Measurements from ENCODE around the gene TMEM31.

TMEM31 gene

DNA sequence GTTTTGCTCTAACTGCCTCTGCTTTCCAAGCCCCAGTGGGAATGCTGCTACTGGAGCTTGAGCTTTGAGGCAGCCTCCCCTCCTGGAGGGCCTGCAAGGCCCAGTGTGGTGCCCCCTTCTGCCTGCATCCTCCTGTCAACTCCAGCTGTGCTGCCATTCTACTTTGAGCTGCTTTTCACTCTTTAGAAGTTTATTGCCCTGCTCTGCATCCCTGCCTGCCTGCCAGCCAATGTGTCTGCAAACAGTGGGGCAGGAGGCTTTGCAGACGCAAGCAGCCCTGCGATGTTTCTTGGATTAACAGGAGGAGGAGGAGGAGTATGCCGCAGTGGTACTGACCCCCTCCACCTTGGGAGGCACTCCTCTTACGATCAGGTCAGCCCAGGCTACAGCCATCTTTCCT lies 16.4 kb downstream of the TMEM31 start:
- Histone ChIP-seq H3K36me3 (ENCODE audit: insufficient read depth, low read length) (no peaks in the 10 kb centered on the region), H3K27ac (ENCODE audit: low read depth, low read length) (no peak overlapping the region), H3K4me3 (ENCODE audit: low read depth, low read length) (no peak overlapping the region), H3K79me2 (ENCODE audit: control insufficient read depth, insufficient read depth, low read length, unreplicated experiment) (no peaks in the 10 kb centered on the region), H2AFZ (ENCODE audit: low read length, unreplicated experiment) (no peak overlapping the region), H3K4me1 (ENCODE audit: control insufficient read depth, insufficient read depth, low read length, unreplicated experiment) (peaks cover 37% of the 10 kb centered on the region), H3K27me3 (ENCODE audit: insufficient read depth, low read length) (no peaks in the 10 kb centered on the region)

GRCh38 chrX:103729015-103729414 lies 18.3 kb downstream of the TMEM31 start:
- Histone ChIP-seq H3K36me3 (ENCODE audit: insufficient read depth, low read length) (no peaks in the 10 kb centered on the region), H3K4me3 (ENCODE audit: low read depth, low read length) (no peak overlapping the region), H3K79me2 (ENCODE audit: control insufficient read depth, insufficient read depth, low read length, unreplicated experiment) (no peaks in the 10 kb centered on the region), H3K4me1 (ENCODE audit: control insufficient read depth, insufficient read depth, low read length, unreplicated experiment) (peaks cover 46% of the 10 kb centered on the region), H2AFZ (ENCODE audit: low read length, unreplicated experiment) (no peak overlapping the region), H3K27ac (ENCODE audit: low read depth, low read length) (peak overlapping the region; percentile 100; the same call in 1 of the 2 replicates), H3K27me3 (ENCODE audit: insufficient read depth, low read length) (no peaks in the 10 kb centered on the region)

DNA sequence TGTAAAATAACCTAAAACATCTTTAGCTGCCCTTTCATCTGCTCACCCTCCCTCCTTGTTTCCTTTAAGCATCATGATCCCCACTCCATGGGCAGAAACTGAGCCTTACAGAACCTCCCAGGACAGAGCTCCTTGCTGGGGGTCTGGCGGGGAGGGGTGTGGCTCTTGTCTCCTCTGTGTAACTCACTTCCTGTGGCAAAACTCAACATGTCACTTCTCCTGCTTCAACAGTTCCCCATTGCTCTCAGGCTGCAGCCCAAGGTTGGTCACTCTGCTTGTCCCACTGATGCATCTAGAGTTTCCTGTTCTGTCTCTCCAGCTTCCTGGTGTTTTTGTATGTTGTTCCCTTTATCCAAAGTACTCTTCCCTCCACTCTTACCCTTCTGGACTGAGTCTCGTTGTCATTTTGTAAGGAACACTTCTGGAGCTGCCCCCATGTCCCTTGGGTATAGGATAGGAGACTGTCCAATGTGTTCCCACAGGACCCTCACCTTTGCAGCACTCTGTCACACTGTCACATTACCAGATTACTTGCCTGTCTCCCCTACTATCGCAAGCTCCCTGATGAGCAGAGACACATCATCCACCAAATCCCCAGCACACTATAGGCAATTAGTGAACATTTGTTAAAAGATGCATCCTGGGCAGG lies 19.6 kb downstream of the TMEM31 start:
- H3K4me1 ChIP-seq (ENCODE audit: control insufficient read depth, insufficient read depth, low read length, unreplicated experiment) = peaks cover 54% of the 10 kb centered on the region
- peak overlapping the region; percentile 56; the same call in 1 of the 2 replicates for H3K4me3 ChIP-seq (ENCODE audit: low read depth, low read length)
- H3K27ac ChIP-seq (ENCODE audit: low read depth, low read length) = peak overlapping the region; percentile 100
- H3K79me2 ChIP-seq (ENCODE audit: control insufficient read depth, insufficient read depth, low read length, unreplicated experiment) = no peaks in the 10 kb centered on the region
- no peak overlapping the region for H2AFZ ChIP-seq (ENCODE audit: low read length, unreplicated experiment)
- H3K36me3 ChIP-seq (ENCODE audit: insufficient read depth, low read length) = no peaks in the 10 kb centered on the region
- no peaks in the 10 kb centered on the region for H3K27me3 ChIP-seq (ENCODE audit: insufficient read depth, low read length)

GRCh38 chrX:103730796-103731493 lies 20.2 kb downstream of the TMEM31 start:
- Histone ChIP-seq H3K79me2 (ENCODE audit: control insufficient read depth, insufficient read depth, low read length, unreplicated experiment) (no peaks in the 10 kb centered on the region), H3K36me3 (ENCODE audit: insufficient read depth, low read length) (no peaks in the 10 kb centered on the region), H3K4me3 (ENCODE audit: low read depth, low read length) (peak overlapping the region; percentile 56; the same call in 1 of the 2 replicates), H3K27me3 (ENCODE audit: insufficient read depth, low read length) (no peaks in the 10 kb centered on the region), H2AFZ (ENCODE audit: low read length, unreplicated experiment) (peak overlapping the region; percentile 43), H3K4me1 (ENCODE audit: control insufficient read depth, insufficient read depth, low read length, unreplicated experiment) (peaks cover 54% of the 10 kb centered on the region), H3K27ac (ENCODE audit: low read depth, low read length) (peak overlapping the region; percentile 100)

DNA sequence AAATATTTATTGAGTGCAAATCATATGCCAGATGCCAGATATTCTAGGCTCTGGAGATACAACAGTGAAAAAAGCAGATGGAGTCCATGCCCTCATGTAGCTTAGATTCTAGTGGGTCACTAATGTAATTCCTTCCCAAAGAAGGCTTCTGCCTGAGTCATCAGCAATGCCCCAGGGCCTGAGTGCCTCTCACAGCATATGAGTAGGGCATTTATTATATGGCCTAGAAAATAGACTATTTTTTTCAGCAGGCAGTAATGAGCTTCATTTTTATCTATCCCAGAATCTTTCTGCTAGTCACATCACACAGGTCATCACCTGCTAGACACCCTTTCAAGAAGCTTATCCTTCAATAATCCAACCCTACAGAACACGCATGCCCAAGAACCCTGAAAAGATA lies 22.3 kb downstream of the TMEM31 start:
- H2AFZ ChIP-seq (ENCODE audit: low read length, unreplicated experiment) = no peak overlapping the region
- H3K79me2 ChIP-seq (ENCODE audit: control insufficient read depth, insufficient read depth, low read length, unreplicated experiment) = no peaks in the 10 kb centered on the region
- no peaks in the 10 kb centered on the region for H3K27me3 ChIP-seq (ENCODE audit: insufficient read depth, low read length)
- H3K27ac ChIP-seq (ENCODE audit: low read depth, low read length) = no peak overlapping the region; the same call in 1 of the 2 replicates
- H3K36me3 ChIP-seq (ENCODE audit: insufficient read depth, low read length) = no peaks in the 10 kb centered on the region
- no peak overlapping the region for H3K4me3 ChIP-seq (ENCODE audit: low read depth, low read length)
- H3K4me1 ChIP-seq (ENCODE audit: control insufficient read depth, insufficient read depth, low read length, unreplicated experiment) = peaks cover 54% of the 10 kb centered on the region

- Histone ChIP-seq H3K27ac (ENCODE audit: low read depth, low read length) (no peak overlapping the region; the same call in 1 of the 2 replicates), H3K36me3 (ENCODE audit: insufficient read depth, low read length) (no peaks in the 10 kb centered on the region), H3K79me2 (ENCODE audit: control insufficient read depth, insufficient read depth, low read length, unreplicated experiment) (no peaks in the 10 kb centered on the region), H2AFZ (ENCODE audit: low read length, unreplicated experiment) (no peak overlapping the region), H3K4me1 (ENCODE audit: control insufficient read depth, insufficient read depth, low read length, unreplicated experiment) (peaks cover 49% of the 10 kb centered on the region), H3K4me3 (ENCODE audit: low read depth, low read length) (no peak overlapping the region), H3K27me3 (ENCODE audit: insufficient read depth, low read length) (no peaks in the 10 kb centered on the region)
These were observed 23.5 kb downstream of the TMEM31 start for GRCh38 chrX:103734125-103734760.

- Histone ChIP-seq H3K36me3 (ENCODE audit: insufficient read depth, low read length) (no peaks in the 10 kb centered on the region), H3K27ac (ENCODE audit: low read depth, low read length) (no peak overlapping the region), H3K27me3 (ENCODE audit: insufficient read depth, low read length) (no peaks in the 10 kb centered on the region), H3K4me3 (ENCODE audit: low read depth, low read length) (no peak overlapping the region), H2AFZ (ENCODE audit: low read length, unreplicated experiment) (no peak overlapping the region), H3K4me1 (ENCODE audit: control insufficient read depth, insufficient read depth, low read length, unreplicated experiment) (peaks cover 14% of the 10 kb centered on the region), H3K79me2 (ENCODE audit: control insufficient read depth, insufficient read depth, low read length, unreplicated experiment) (no peaks in the 10 kb centered on the region)
These were observed 27.0 kb downstream of the TMEM31 start for GRCh38 chrX:103737696-103738095.

GRCh38 chrX:103739421-103739820 lies 28.7 kb downstream of the TMEM31 start:
- peaks cover 3% of the 10 kb centered on the region for H3K4me1 ChIP-seq (ENCODE audit: control insufficient read depth, insufficient read depth, low read length, unreplicated experiment)
- no peaks in the 10 kb centered on the region for H3K27me3 ChIP-seq (ENCODE audit: insufficient read depth, low read length)

GRCh38 chrX:103741879-103742278 lies 31.2 kb downstream of the TMEM31 start:
- H2AFZ ChIP-seq (ENCODE audit: low read length, unreplicated experiment) = no peak overlapping the region
- H3K4me1 ChIP-seq (ENCODE audit: control insufficient read depth, insufficient read depth, low read length, unreplicated experiment) = no peaks in the 10 kb centered on the region
- no peaks in the 10 kb centered on the region for H3K36me3 ChIP-seq (ENCODE audit: insufficient read depth, low read length)
- no peaks in the 10 kb centered on the region for H3K79me2 ChIP-seq (ENCODE audit: control insufficient read depth, insufficient read depth, low read length, unreplicated experiment)
- no peak overlapping the region for H3K27ac ChIP-seq (ENCODE audit: low read depth, low read length)
- H3K27me3 ChIP-seq (ENCODE audit: insufficient read depth, low read length) = no peaks in the 10 kb centered on the region
- no peak overlapping the region for H3K4me3 ChIP-seq (ENCODE audit: low read depth, low read length)

More at GRCh38 chrX:103739421-103739820, 28.7 kb downstream of the TMEM31 start:
- Histone ChIP-seq H3K27ac (ENCODE audit: low read depth, low read length) (no peak overlapping the region), H3K36me3 (ENCODE audit: insufficient read depth, low read length) (no peaks in the 10 kb centered on the region), H3K4me3 (ENCODE audit: low read depth, low read length) (no peak overlapping the region), H2AFZ (ENCODE audit: low read length, unreplicated experiment) (no peak overlapping the region), H3K79me2 (ENCODE audit: control insufficient read depth, insufficient read depth, low read length, unreplicated experiment) (no peaks in the 10 kb centered on the region)

DNA sequence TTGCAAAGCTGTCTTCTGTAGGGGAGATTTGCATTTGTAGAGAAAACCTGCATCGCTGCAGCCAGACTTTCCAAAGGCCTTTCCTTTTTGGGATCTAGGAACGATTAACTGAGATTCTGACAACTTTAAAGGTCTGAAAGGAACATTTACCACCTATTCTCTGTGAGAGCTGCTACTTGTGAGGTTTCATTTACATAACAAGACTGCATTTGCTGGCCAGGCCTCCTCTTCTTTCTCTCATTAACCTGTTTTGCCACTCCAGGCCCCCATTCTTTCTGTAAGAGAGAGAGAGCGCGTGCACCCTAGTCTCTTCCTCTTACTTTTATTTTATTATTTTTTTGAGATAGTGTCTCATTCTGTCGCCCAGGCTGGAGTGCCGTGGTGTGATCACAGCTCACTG lies 31.6 kb downstream of the TMEM31 start:
- H2AFZ ChIP-seq (ENCODE audit: low read length, unreplicated experiment) = no peak overlapping the region
- H3K4me1 ChIP-seq (ENCODE audit: control insufficient read depth, insufficient read depth, low read length, unreplicated experiment) = no peaks in the 10 kb centered on the region
- no peaks in the 10 kb centered on the region for H3K79me2 ChIP-seq (ENCODE audit: control insufficient read depth, insufficient read depth, low read length, unreplicated experiment)
- no peak overlapping the region for H3K27ac ChIP-seq (ENCODE audit: low read depth, low read length)
- H3K36me3 ChIP-seq (ENCODE audit: insufficient read depth, low read length) = no peaks in the 10 kb centered on the region
- H3K4me3 ChIP-seq (ENCODE audit: low read depth, low read length) = no peak overlapping the region
- H3K27me3 ChIP-seq (ENCODE audit: insufficient read depth, low read length) = no peaks in the 10 kb centered on the region

Measured in ACC112 (cell line).